Tibial nerve (tissue), 3 donors: ENCODE measurements around the gene BACE2.

Experiments used
- CTCF ChIP-seq, 5 experiments: fragments of 200-600 bp in 3 of 5; fragments of 450-650 bp in 2 of 5; sonication (generic) in 3 of 5; IDR thresholded peaks; one replicate each; pipeline ENCODE4 v1.5.1; 2016 to 2019; ENCODE audit warnings: antibody characterized with exemption in 5 of 5, mild to moderate bottlenecking in 3 of 5, moderate library complexity in 2 of 5
- POLR2A ChIP-seq, 2 donors: fragments of 450-650 bp; IDR thresholded peaks; one replicate each; pipeline ENCODE4 v1.6.1; 2017; ENCODE audit warnings: antibody characterized with exemption in 2 of 2, mild to moderate bottlenecking in 2 of 2, moderate library complexity in 2 of 2

DNA sequence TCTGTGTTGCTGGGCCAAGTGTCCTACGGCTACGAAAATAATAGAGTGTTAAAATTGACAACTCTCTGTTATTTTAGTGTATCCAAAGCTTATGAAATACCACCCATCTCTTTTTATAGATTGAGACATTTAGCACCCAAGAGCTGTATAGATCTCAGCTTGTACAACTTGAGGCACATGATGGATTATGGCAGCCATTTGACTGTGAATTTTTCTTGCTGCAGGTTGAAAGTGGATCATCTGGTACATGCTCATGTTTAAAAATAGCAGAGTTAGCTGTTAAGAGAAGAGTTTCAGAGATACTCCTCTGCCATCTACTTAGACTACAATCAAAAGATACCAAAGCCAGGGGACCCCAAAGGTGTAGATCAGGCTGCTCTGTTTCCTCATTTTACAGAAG is 99.4 kb downstream of the BACE2 start:
- TF ChIP-seq CTCF (IDR thresholded peaks at IDR 0.05) (no peak), POLR2A (IDR thresholded peaks at IDR 0.05) (no peak)
